NB4 (cell line): ENCODE measurements around the gene RAPGEF5.

Experiments used
- CTCF ChIP-seq: IDR thresholded peaks from one replicate; pipeline ENCODE4 v1.5.1; 2012; ENCODE audit warnings: low read depth, low read length
- MYC ChIP-seq: IDR thresholded peaks from 2 replicates; pipeline ENCODE4 v1.6.1; 2011; ENCODE audit warnings: low read depth, low read length
- POLR2A ChIP-seq: IDR thresholded peaks from 2 replicates; pipeline ENCODE4 v1.6.1; 2011; ENCODE audit warnings: mild to moderate bottlenecking; ENCODE audit not compliant: insufficient read length; ENCODE audit errors: extremely low read depth
- TF ChIP-seq, protein P1 (sequence below): IDR thresholded peaks from 2 replicates; pipeline ENCODE4 v1.6.1; 2011; ENCODE audit warnings: low read depth, low read length

DNA sequence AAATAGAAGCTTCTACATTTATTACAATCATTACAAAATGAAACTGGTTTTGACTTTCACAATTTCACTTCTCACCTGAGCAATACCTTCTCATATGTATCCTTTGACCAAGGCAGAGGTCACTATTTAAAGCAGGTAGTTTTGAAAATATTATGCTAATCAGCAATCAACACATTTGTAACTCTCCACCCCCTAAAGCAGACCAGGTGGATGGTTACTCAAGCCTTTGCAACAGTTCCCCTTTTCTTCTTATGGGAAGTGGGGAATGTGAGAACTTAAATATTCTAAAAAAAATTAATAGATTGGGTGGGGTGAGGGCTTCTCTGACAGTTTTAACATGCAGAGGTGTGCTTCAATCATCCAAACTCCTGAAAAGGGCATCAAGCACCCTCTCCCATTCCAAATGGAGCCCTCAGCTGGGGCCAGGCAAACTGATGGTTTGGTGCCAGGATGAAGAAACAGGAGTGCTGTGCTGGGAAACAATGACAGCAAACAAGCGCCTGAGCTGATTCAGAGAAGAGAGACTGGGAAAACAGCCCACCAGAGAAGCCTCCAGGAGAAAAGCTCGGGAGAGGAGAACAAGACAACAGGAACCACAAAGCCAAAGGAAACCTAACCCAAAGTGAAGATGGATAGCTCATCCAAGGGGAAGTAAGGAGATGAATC, 17.1 kb downstream of the RAPGEF5 start:
- TF ChIP-seq CTCF: no peak
- no peak for TF ChIP-seq POLR2A
- TF ChIP-seq MYC: no peak
- TF ChIP-seq, protein P1, sequence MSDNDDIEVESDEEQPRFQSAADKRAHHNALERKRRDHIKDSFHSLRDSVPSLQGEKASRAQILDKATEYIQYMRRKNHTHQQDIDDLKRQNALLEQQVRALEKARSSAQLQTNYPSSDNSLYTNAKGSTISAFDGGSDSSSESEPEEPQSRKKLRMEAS: no peak
